SH-SY5Y (cell line): ENCODE measurements around the gene BHLHA9.

ENCODE experiments used
- GATA2 ChIP-seq: IDR thresholded peaks from 2 replicates; pipeline ENCODE4 v1.6.1; 2011; ENCODE audit warnings: mild to moderate bottlenecking, low read depth, low read length
- GATA3 ChIP-seq: IDR thresholded peaks from 2 replicates; pipeline ENCODE4 v1.6.1; 2011; ENCODE audit warnings: low read depth, mild to moderate bottlenecking, low read length, moderate library complexity

GRCh38 chr17:1298606-1299005, 28.4 kb downstream of the BHLHA9 start:
- TF ChIP-seq GATA3 (no peak), GATA2 (no peak)
